Ectodermal cell (in vitro differentiated cells): Measurements from ENCODE around the gene SERPINB6.

ENCODE experiments used
- H3K27ac ChIP-seq: 2 replicates; pipeline ENCODE4 v1.7.0; 2013; ENCODE audit warnings: mild to moderate bottlenecking, low read depth, low read length; ENCODE audit not compliant: insufficient read depth, poor library complexity, severe bottlenecking
- H3K27me3 ChIP-seq: 2 replicates; pipeline ENCODE4 v1.7.0; 2013; ENCODE audit warnings: mild to moderate bottlenecking, low read length; ENCODE audit not compliant: insufficient read depth, control insufficient read depth, poor library complexity, severe bottlenecking
- H3K36me3 ChIP-seq: one replicate; pipeline ENCODE4 v1.7.0; 2013; ENCODE audit warnings: low read length; ENCODE audit not compliant: control insufficient read depth, insufficient read depth
- H3K4me1 ChIP-seq: one replicate; pipeline ENCODE4 v1.7.0; 2013; ENCODE audit warnings: low read length; ENCODE audit not compliant: control insufficient read depth, insufficient read depth
- H3K4me3 ChIP-seq: 2 replicates; pipeline ENCODE4 v1.7.0; 2013; ENCODE audit warnings: low read depth, low read length, control low read depth; ENCODE audit not compliant: insufficient read depth
- H3K9me3 ChIP-seq: 2 replicates; pipeline ENCODE4 v1.7.0; 2013; ENCODE audit warnings: mild to moderate bottlenecking, low read length, moderate library complexity; ENCODE audit not compliant: control insufficient read depth
- WGBS, 2 experiments: methylation state at CpG; one replicate each; pipeline ENCODE4 v1.1.7; 2013; ENCODE audit warnings: missing lambda C conversion rate in 2 of 2; 5-methylcytosine and 5-hydroxymethylcytosine counted together

The SERPINB6 gene

DNA sequence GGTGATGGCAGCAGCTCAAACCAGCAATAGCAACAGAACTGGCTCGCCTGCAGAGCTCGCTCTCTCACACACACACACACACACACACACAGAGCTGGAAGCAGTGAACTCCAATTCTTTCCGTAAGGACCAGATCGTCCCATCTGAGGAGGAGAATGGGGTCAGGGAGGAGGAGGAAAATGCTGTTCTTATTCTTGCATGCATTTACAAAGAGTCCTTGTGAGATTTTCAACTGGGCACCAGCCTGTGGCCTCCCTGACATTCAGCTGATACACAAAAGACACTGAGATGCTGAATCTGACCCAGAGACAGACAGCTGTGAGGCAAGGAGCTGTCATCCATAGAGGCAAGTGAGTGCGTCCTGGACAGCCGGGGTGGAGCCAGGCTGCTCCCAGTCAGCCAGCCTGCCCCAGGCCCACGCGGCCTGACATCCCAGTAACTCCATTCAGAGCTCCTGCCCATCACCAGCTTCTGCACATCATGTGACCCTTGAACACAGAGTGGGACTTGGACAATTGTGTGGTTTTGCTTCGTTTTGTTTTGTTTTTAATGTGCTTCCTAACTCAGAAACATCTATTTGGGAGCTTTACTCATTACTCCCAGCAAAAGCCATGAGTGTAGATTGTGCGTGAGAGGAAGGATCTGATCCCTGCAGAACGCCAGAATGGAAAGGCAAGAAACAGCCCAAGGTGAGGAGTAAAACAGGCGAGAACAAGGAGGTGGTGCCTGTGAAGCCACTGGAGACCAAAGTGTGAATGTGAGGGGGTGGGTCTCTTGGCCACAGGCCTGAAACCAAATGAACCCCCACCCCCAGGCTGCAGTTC is 70.3 kb downstream of the SERPINB6 start:
- Histone ChIP-seq H3K36me3 (no peaks in the 10 kb centered on the region), H3K27ac (no peak overlapping the region), H3K4me3 (no peak overlapping the region), H3K27me3 (peaks cover 29% of the 10 kb centered on the region), H3K9me3 (no peaks in the 10 kb centered on the region), H3K4me1 (peaks cover 4% of the 10 kb centered on the region)
- WGBS, 2 experiments: 75 to 78% methylated on average over 10 of the region's 12 CpGs

DNA sequence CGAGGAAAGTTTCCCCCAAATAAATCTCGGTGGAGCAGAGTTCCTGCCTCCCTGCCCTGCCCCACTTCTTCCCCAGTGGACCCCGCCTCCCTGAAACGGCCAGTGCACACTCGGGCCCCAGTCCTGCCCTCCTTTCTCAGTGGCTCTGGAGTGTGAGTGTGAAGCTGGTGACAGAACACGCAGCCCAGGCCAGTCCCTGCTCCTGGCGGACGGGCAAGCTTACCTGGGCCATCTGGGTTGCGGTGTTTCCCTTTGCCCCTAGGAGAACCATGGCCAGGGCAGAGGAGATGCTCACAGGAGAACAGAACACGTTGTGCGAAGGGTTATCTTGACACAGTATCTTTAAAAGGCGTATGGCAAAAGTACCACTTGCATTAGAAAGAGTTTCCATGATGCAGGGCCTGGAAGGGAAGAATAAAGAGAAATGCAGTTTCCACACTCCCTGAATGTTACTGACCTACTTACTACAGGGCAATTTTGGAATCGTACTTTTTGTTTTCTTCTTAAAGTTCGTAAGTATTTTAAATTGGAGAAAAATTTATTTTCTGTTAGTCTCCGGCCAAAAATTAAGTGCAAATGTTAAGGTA is 71.1 kb downstream of the SERPINB6 start:
- WGBS, 2 experiments: 89% methylated on average over 15 of the region's 15 CpGs
- no peak overlapping the region for H3K27ac ChIP-seq
- H3K36me3 ChIP-seq: no peaks in the 10 kb centered on the region
- H3K27me3 ChIP-seq: peaks cover 29% of the 10 kb centered on the region
- H3K9me3 ChIP-seq: no peaks in the 10 kb centered on the region
- no peak overlapping the region for H3K4me3 ChIP-seq
- peaks cover 4% of the 10 kb centered on the region for H3K4me1 ChIP-seq

DNA sequence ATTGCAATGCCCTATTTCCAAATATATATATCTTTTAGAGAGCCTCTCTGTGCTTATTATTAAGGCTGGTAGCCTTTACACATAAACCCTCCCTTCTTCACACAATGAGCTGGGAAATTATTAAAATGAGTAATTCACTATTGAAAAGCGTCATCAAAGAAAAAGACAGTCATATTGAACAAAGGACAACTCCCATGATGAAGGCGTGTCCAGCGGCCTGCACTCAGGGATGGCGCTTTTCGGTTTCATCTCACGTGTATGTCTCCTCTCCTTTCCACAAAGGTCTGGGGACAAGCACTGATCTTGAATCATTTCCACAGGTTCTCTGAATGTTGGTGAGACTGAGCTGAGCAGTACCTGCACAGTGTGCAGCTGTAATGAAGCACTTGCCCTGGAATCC is 71.8 kb downstream of the SERPINB6 start:
- Histone ChIP-seq H3K4me1 (peaks cover 4% of the 10 kb centered on the region), H3K27ac (no peak overlapping the region), H3K27me3 (peaks cover 29% of the 10 kb centered on the region), H3K36me3 (no peaks in the 10 kb centered on the region), H3K4me3 (no peak overlapping the region), H3K9me3 (no peaks in the 10 kb centered on the region)
- WGBS, 2 experiments: 95% methylated on average over 6 of the region's 6 CpGs
